ENCODE results near the gene ADCYAP1.

Gene ADCYAP1

GRCh38 chr18:934518-935133 is 30.0 kb downstream of the ADCYAP1 start:
- Histone ChIP-seq H3K36me3 (ENCODE audit: control insufficient read depth in 5 of 5, insufficient read depth in 5 of 5, low read length in 5 of 5) (no peaks in the 10 kb centered on the region), H3K4me3 (ENCODE audit: low read depth in 1 of 5, low read length in 5 of 5) (no peak overlapping the region), H3K27ac (ENCODE audit: low read depth, low read length) (no peak overlapping the region), H3K9ac (ENCODE audit: low read length in 5 of 5) (no peak overlapping the region), H3K9me3 (ENCODE audit: control insufficient read depth in 5 of 5, low read length in 5 of 5) (no peaks in the 10 kb centered on the region), H3K27me3 (ENCODE audit: control insufficient read depth in 5 of 5, insufficient read depth in 4 of 5, low read length in 5 of 5) (peaks cover 0 to 3% (median 0%) of the 10 kb centered on the region in 5 donors), H3K4me1 (ENCODE audit: control insufficient read depth in 5 of 5, insufficient read depth in 5 of 5, low read length in 5 of 5) (no peaks in the 10 kb centered on the region)

GRCh38 chr18:936941-937340 is 32.3 kb downstream of the ADCYAP1 start:
- H3K4me3 ChIP-seq (ENCODE audit: low read depth in 1 of 5, low read length in 5 of 5) = no peak overlapping the region
- no peaks in the 10 kb centered on the region for H3K36me3 ChIP-seq (ENCODE audit: control insufficient read depth in 5 of 5, insufficient read depth in 5 of 5, low read length in 5 of 5)
- no peak overlapping the region for H3K9ac ChIP-seq (ENCODE audit: low read length in 5 of 5)
- no peaks in the 10 kb centered on the region for H3K9me3 ChIP-seq (ENCODE audit: control insufficient read depth in 5 of 5, low read length in 5 of 5)
- no peaks in the 10 kb centered on the region for H3K4me1 ChIP-seq (ENCODE audit: control insufficient read depth in 5 of 5, insufficient read depth in 5 of 5, low read length in 5 of 5)
- H3K27me3 ChIP-seq (ENCODE audit: control insufficient read depth in 5 of 5, insufficient read depth in 4 of 5, low read length in 5 of 5) = peaks cover 0 to 3% (median 0%) of the 10 kb centered on the region in 5 donors
- H3K27ac ChIP-seq (ENCODE audit: low read depth, low read length) = no peak overlapping the region

GRCh38 chr18:939166-939565 is 34.5 kb downstream of the ADCYAP1 start:
- peaks cover 0 to 2% (median 0%) of the 10 kb centered on the region in 5 donors for H3K4me1 ChIP-seq (ENCODE audit: control insufficient read depth in 5 of 5, insufficient read depth in 5 of 5, low read length in 5 of 5)
- H3K27me3 ChIP-seq (ENCODE audit: control insufficient read depth in 5 of 5, insufficient read depth in 4 of 5, low read length in 5 of 5) = peaks cover 0 to 2% (median 0%) of the 10 kb centered on the region in 5 donors
- H3K9me3 ChIP-seq (ENCODE audit: control insufficient read depth in 5 of 5, low read length in 5 of 5) = no peaks in the 10 kb centered on the region
- no peak overlapping the region for H3K4me3 ChIP-seq (ENCODE audit: low read depth in 1 of 5, low read length in 5 of 5)
- no peak overlapping the region for H3K9ac ChIP-seq (ENCODE audit: low read length in 5 of 5)
- no peaks in the 10 kb centered on the region for H3K36me3 ChIP-seq (ENCODE audit: control insufficient read depth in 5 of 5, insufficient read depth in 5 of 5, low read length in 5 of 5)
- no peak overlapping the region for H3K27ac ChIP-seq (ENCODE audit: low read depth, low read length)

DNA sequence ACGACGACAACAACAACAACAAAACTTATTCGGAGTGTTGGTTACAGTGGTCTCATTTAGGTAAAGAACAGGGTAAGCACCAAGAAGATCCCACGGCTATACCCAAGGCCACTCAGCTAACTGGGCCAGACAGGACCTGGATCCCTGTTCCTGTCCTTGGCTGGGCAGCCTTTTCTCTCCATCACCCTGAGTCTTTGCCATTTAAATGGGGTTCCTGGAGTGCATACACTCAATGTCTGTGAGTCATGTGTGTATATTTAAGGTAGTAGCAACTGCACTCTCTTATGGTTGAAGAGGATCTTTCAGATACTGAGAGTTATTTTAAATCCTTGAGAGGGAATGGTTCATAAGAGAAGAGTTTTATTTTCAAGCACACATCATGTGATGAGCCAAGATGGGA is 35.3 kb downstream of the ADCYAP1 start:
- Histone ChIP-seq H3K4me3 (ENCODE audit: low read depth in 1 of 5, low read length in 5 of 5) (no peak overlapping the region), H3K9ac (ENCODE audit: low read length in 5 of 5) (no peak overlapping the region), H3K36me3 (ENCODE audit: control insufficient read depth in 5 of 5, insufficient read depth in 5 of 5, low read length in 5 of 5) (no peaks in the 10 kb centered on the region), H3K27ac (ENCODE audit: low read depth, low read length) (no peak overlapping the region), H3K27me3 (ENCODE audit: control insufficient read depth in 5 of 5, insufficient read depth in 4 of 5, low read length in 5 of 5) (peaks cover 0 to 2% (median 0%) of the 10 kb centered on the region in 5 donors), H3K9me3 (ENCODE audit: control insufficient read depth in 5 of 5, low read length in 5 of 5) (no peaks in the 10 kb centered on the region), H3K4me1 (ENCODE audit: control insufficient read depth in 5 of 5, insufficient read depth in 5 of 5, low read length in 5 of 5) (peaks cover 0 to 7% (median 3%) of the 10 kb centered on the region in 5 donors)

- H3K27ac ChIP-seq (ENCODE audit: low read depth, low read length) = no peak overlapping the region
- no peak overlapping the region for H3K9ac ChIP-seq (ENCODE audit: low read length in 5 of 5)
- no peaks in the 10 kb centered on the region for H3K36me3 ChIP-seq (ENCODE audit: control insufficient read depth in 5 of 5, insufficient read depth in 5 of 5, low read length in 5 of 5)
- H3K4me3 ChIP-seq (ENCODE audit: low read depth in 1 of 5, low read length in 5 of 5) = no peak overlapping the region
- peaks cover 0 to 7% (median 3%) of the 10 kb centered on the region in 5 donors for H3K4me1 ChIP-seq (ENCODE audit: control insufficient read depth in 5 of 5, insufficient read depth in 5 of 5, low read length in 5 of 5)
- no peaks in the 10 kb centered on the region for H3K9me3 ChIP-seq (ENCODE audit: control insufficient read depth in 5 of 5, low read length in 5 of 5)
- no peaks in the 10 kb centered on the region for H3K27me3 ChIP-seq (ENCODE audit: control insufficient read depth in 5 of 5, insufficient read depth in 4 of 5, low read length in 5 of 5)
Measured at GRCh38 chr18:941331-941730, 36.7 kb downstream of the ADCYAP1 start.

GRCh38 chr18:944440-944839 is 39.8 kb downstream of the ADCYAP1 start:
- Histone ChIP-seq H3K9me3 (ENCODE audit: control insufficient read depth in 5 of 5, low read length in 5 of 5) (no peaks in the 10 kb centered on the region), H3K9ac (ENCODE audit: low read length in 5 of 5) (no peak overlapping the region), H3K4me3 (ENCODE audit: low read depth in 1 of 5, low read length in 5 of 5) (no peak overlapping the region)

GRCh38 chr18:949724-950631 is 45.3 kb downstream of the ADCYAP1 start:
- Histone ChIP-seq H3K4me1 (ENCODE audit: control insufficient read depth in 5 of 5, insufficient read depth in 5 of 5, low read length in 5 of 5) (no peaks in the 10 kb centered on the region), H3K36me3 (ENCODE audit: control insufficient read depth in 5 of 5, insufficient read depth in 5 of 5, low read length in 5 of 5) (no peaks in the 10 kb centered on the region), H3K9ac (ENCODE audit: low read length in 5 of 5) (no peak overlapping the region), H3K9me3 (ENCODE audit: control insufficient read depth in 5 of 5, low read length in 5 of 5) (no peaks in the 10 kb centered on the region), H3K4me3 (ENCODE audit: low read depth in 1 of 5, low read length in 5 of 5) (no peak overlapping the region), H3K27me3 (ENCODE audit: control insufficient read depth in 5 of 5, insufficient read depth in 4 of 5, low read length in 5 of 5) (peaks cover 0 to 3% (median 0%) of the 10 kb centered on the region in 5 donors), H3K27ac (ENCODE audit: low read depth, low read length) (no peak overlapping the region)

More at GRCh38 chr18:944440-944839, 39.8 kb downstream of the ADCYAP1 start:
- H3K27ac ChIP-seq (ENCODE audit: low read depth, low read length) = no peak overlapping the region
- H3K36me3 ChIP-seq (ENCODE audit: control insufficient read depth in 5 of 5, insufficient read depth in 5 of 5, low read length in 5 of 5) = no peaks in the 10 kb centered on the region
- H3K27me3 ChIP-seq (ENCODE audit: control insufficient read depth in 5 of 5, insufficient read depth in 4 of 5, low read length in 5 of 5) = no peaks in the 10 kb centered on the region
- H3K4me1 ChIP-seq (ENCODE audit: control insufficient read depth in 5 of 5, insufficient read depth in 5 of 5, low read length in 5 of 5) = peaks cover 0 to 7% (median 3%) of the 10 kb centered on the region in 5 donors

- Histone ChIP-seq H3K9me3 (ENCODE audit: control insufficient read depth in 5 of 5, low read length in 5 of 5) (no peaks in the 10 kb centered on the region), H3K4me1 (ENCODE audit: control insufficient read depth in 5 of 5, insufficient read depth in 5 of 5, low read length in 5 of 5) (no peaks in the 10 kb centered on the region), H3K36me3 (ENCODE audit: control insufficient read depth in 5 of 5, insufficient read depth in 5 of 5, low read length in 5 of 5) (no peaks in the 10 kb centered on the region), H3K27me3 (ENCODE audit: control insufficient read depth in 5 of 5, insufficient read depth in 4 of 5, low read length in 5 of 5) (peaks cover 0 to 6% (median 0%) of the 10 kb centered on the region in 5 donors), H3K9ac (ENCODE audit: low read length in 5 of 5) (no peak overlapping the region), H3K4me3 (ENCODE audit: low read depth in 1 of 5, low read length in 5 of 5) (no peak overlapping the region), H3K27ac (ENCODE audit: low read depth, low read length) (no peak overlapping the region)
Measured at GRCh38 chr18:950882-951495, 46.3 kb downstream of the ADCYAP1 start.

GRCh38 chr18:955384-956066 is 50.9 kb downstream of the ADCYAP1 start:
- H3K27ac ChIP-seq (ENCODE audit: low read depth, low read length) = no peak overlapping the region
- H3K9ac ChIP-seq (ENCODE audit: low read length in 5 of 5) = no peak overlapping the region
- H3K36me3 ChIP-seq (ENCODE audit: control insufficient read depth in 5 of 5, insufficient read depth in 5 of 5, low read length in 5 of 5) = no peaks in the 10 kb centered on the region
- no peaks in the 10 kb centered on the region for H3K9me3 ChIP-seq (ENCODE audit: control insufficient read depth in 5 of 5, low read length in 5 of 5)
- peaks cover 0 to 6% (median 0%) of the 10 kb centered on the region in 5 donors for H3K27me3 ChIP-seq (ENCODE audit: control insufficient read depth in 5 of 5, insufficient read depth in 4 of 5, low read length in 5 of 5)
- H3K4me3 ChIP-seq (ENCODE audit: low read depth in 1 of 5, low read length in 5 of 5) = no peak overlapping the region
- H3K4me1 ChIP-seq (ENCODE audit: control insufficient read depth in 5 of 5, insufficient read depth in 5 of 5, low read length in 5 of 5) = no peaks in the 10 kb centered on the region
